Fibroblast of lung (primary cell): ENCODE results near the gene S100A9. TPM values are rescaled to one million over a fixed set of nuclear protein-coding genes. Genes with fewer than 3 reads are reported as not detected.

Experiments used
- DNase-seq, 2 donors: peaks; one replicate each; pipeline versions ENCODE4 v3.0.0 to v3.0.0-alpha.2; 2010; ENCODE audit warnings: low read depth in 2 of 2
- H2AFZ ChIP-seq: 2 replicates; pipeline ENCODE4 v1.5.1; 2012; ENCODE audit warnings: low read length, control low read depth, inconsistent platforms
- H3K27ac ChIP-seq: 2 replicates; pipeline ENCODE4 v1.5.1; 2011; ENCODE audit warnings: low read length, control low read depth; ENCODE audit not compliant: insufficient read depth
- H3K27me3 ChIP-seq: 2 replicates; pipeline ENCODE4 v1.5.1; 2011; ENCODE audit warnings: mild to moderate bottlenecking, low read length; ENCODE audit not compliant: control insufficient read depth, insufficient read depth
- H3K36me3 ChIP-seq: 2 replicates; pipeline ENCODE4 v1.5.1; 2011; ENCODE audit warnings: low read length; ENCODE audit not compliant: control insufficient read depth, insufficient read depth
- H3K4me1 ChIP-seq: 2 replicates; pipeline ENCODE4 v1.5.1; 2011; ENCODE audit warnings: low read length; ENCODE audit not compliant: control insufficient read depth, insufficient read depth; ENCODE audit errors: extremely low read depth
- H3K4me2 ChIP-seq: 2 replicates; pipeline ENCODE4 v1.5.1; 2011; ENCODE audit warnings: low read length, control low read depth; ENCODE audit not compliant: insufficient read depth; ENCODE audit errors: extremely low read depth
- H3K4me3 ChIP-seq, 4 experiments: fragments of 200-600 bp in 1 of 4; sonication (generic) in 1 of 4; replicated peaks in 1 of 4; 2 replicates each; pipeline ENCODE4 v1.5.1; 2011 to 2016; ENCODE audit warnings: low read length in 4 of 4, low read depth in 3 of 4, mild to moderate bottlenecking in 3 of 4, control low read depth in 2 of 4, inconsistent platforms in 1 of 4, mixed read lengths in 1 of 4; ENCODE audit not compliant: insufficient read depth in 1 of 4; ENCODE audit errors: control extremely low read depth in 1 of 4
- H3K79me2 ChIP-seq: 2 replicates; pipeline ENCODE4 v1.5.1; 2012; ENCODE audit warnings: mild to moderate bottlenecking, low read length, inconsistent platforms; ENCODE audit not compliant: control insufficient read depth, insufficient read depth
- H3K9ac ChIP-seq: 2 replicates; pipeline ENCODE4 v1.5.1; 2011; ENCODE audit warnings: mild to moderate bottlenecking, low read length, control low read depth; ENCODE audit not compliant: insufficient read depth
- H3K9me3 ChIP-seq: 2 replicates; pipeline ENCODE4 v1.5.1; 2012; ENCODE audit warnings: low read depth, low read length; ENCODE audit not compliant: control insufficient read depth, insufficient read depth
- H4K20me1 ChIP-seq: 2 replicates; pipeline ENCODE4 v1.5.1; 2011; ENCODE audit warnings: low read length; ENCODE audit not compliant: control insufficient read depth, insufficient read depth; ENCODE audit errors: extremely low read depth
- EZH2 ChIP-seq: IDR thresholded peaks from 2 replicates; pipeline ENCODE4 v1.5.1; 2012; ENCODE audit warnings: low read length, control low read depth, mild to moderate bottlenecking; ENCODE audit errors: missing control alignments
- polyA plus RNA-seq, 2 donors: library from polyadenylated mRNA; depleted of rRNA in 1 of 2; stranded (reverse) in 1 of 2; unstranded in 1 of 2; fragments of >200 nt; gene quantifications; 2 replicates each; pipeline ENCODE4 v1.2.1, GENCODE V29; 2011 to 2012; ENCODE audit warnings: missing spikeins in 1 of 2
- total RNA-seq: library from RNA; depleted of rRNA; stranded (reverse); fragments of >200 nt; gene quantifications from 2 replicates; pipeline ENCODE4 v1.2.1, GENCODE V29; 2014
- TF ChIP-seq, protein P1 (sequence below), 2 donors: IDR thresholded peaks in 1 of 2; conservative IDR thresholded peaks in 1 of 2; 1 replicate in 1 of 2; 2 replicates in 1 of 2; pipeline ENCODE4 v1.5.1; 2011 to 2012; ENCODE audit warnings: low read length in 2 of 2, control low read depth in 1 of 2, inconsistent platforms in 1 of 2, low read depth in 1 of 2, mild to moderate bottlenecking in 1 of 2

S100A9 gene
- total and polyA plus RNA-seq, 2 donors (not counting 1 experiment from before 2014, with no cell fraction given), result not detected

- Histone ChIP-seq H3K27me3 (peaks cover 7% of the 10 kb centered on the region), H3K4me3 (no peak overlapping the region), H3K79me2 (no peaks in the 10 kb centered on the region), H3K27ac (no peak overlapping the region), H2AFZ (no peak overlapping the region), H3K9me3 (no peaks in the 10 kb centered on the region), H3K4me2 (no peak overlapping the region), H3K9ac (no peak overlapping the region), H3K4me1 (no peaks in the 10 kb centered on the region), H3K36me3 (no peaks in the 10 kb centered on the region), H4K20me1 (no peaks in the 10 kb centered on the region)
- TF ChIP-seq EZH2, result no peak
- TF ChIP-seq, protein P1, sequence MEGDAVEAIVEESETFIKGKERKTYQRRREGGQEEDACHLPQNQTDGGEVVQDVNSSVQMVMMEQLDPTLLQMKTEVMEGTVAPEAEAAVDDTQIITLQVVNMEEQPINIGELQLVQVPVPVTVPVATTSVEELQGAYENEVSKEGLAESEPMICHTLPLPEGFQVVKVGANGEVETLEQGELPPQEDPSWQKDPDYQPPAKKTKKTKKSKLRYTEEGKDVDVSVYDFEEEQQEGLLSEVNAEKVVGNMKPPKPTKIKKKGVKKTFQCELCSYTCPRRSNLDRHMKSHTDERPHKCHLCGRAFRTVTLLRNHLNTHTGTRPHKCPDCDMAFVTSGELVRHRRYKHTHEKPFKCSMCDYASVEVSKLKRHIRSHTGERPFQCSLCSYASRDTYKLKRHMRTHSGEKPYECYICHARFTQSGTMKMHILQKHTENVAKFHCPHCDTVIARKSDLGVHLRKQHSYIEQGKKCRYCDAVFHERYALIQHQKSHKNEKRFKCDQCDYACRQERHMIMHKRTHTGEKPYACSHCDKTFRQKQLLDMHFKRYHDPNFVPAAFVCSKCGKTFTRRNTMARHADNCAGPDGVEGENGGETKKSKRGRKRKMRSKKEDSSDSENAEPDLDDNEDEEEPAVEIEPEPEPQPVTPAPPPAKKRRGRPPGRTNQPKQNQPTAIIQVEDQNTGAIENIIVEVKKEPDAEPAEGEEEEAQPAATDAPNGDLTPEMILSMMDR (conservative IDR thresholded peaks at IDR 0.05 in 1 of 2, IDR thresholded peaks at IDR 0.05 in 1 of 2; ENCODE audit: low read depth in 1 of 2, low read length in 2 of 2), result no peak
- DNase-seq, result no peak
These were observed 4.6 kb downstream of the S100A9 start for GRCh38 chr1:153362187-153362775.

- Histone ChIP-seq H3K4me3 (no peak overlapping the region), H3K27me3 (peaks cover 9% of the 10 kb centered on the region), H3K9ac (no peak overlapping the region), H3K79me2 (no peaks in the 10 kb centered on the region), H3K9me3 (no peaks in the 10 kb centered on the region), H3K27ac (no peak overlapping the region), H4K20me1 (no peaks in the 10 kb centered on the region), H3K4me1 (no peaks in the 10 kb centered on the region), H3K36me3 (no peaks in the 10 kb centered on the region), H2AFZ (no peak overlapping the region), H3K4me2 (no peak overlapping the region)
- TF ChIP-seq, protein P1 (conservative IDR thresholded peaks at IDR 0.05 in 1 of 2, IDR thresholded peaks at IDR 0.05 in 1 of 2; ENCODE audit: low read depth in 1 of 2, low read length in 2 of 2), result no peak
- no peak for TF ChIP-seq EZH2
- no peak for DNase-seq
These were observed 6.0 kb downstream of the S100A9 start for GRCh38 chr1:153363641-153364040.

- Histone ChIP-seq H3K79me2 (no peaks in the 10 kb centered on the region), H4K20me1 (no peaks in the 10 kb centered on the region), H3K27me3 (peaks cover 9% of the 10 kb centered on the region), H3K4me1 (no peaks in the 10 kb centered on the region), H2AFZ (no peak overlapping the region), H3K9me3 (no peaks in the 10 kb centered on the region), H3K36me3 (no peaks in the 10 kb centered on the region), H3K4me2 (no peak overlapping the region), H3K9ac (no peak overlapping the region), H3K4me3 (no peak overlapping the region), H3K27ac (no peak overlapping the region)
- TF ChIP-seq EZH2, result no peak
- TF ChIP-seq, protein P1 (conservative IDR thresholded peaks at IDR 0.05 in 1 of 2, IDR thresholded peaks at IDR 0.05 in 1 of 2; ENCODE audit: low read depth in 1 of 2, low read length in 2 of 2), result no peak
- no peak for DNase-seq
These were observed 6.5 kb downstream of the S100A9 start for GRCh38 chr1:153364156-153364555.
